ENCODE data around the gene RNF20. TPM values are rescaled to one million over a fixed set of nuclear protein-coding genes. Genes with fewer than 3 reads are reported as not detected.

The RNF20 gene
- total and polyA plus RNA-seq, 2 of the 13 experiments (the other 11 are each of a cell fraction or from before 2014, with no cell fraction given) = 12.7 to 37.6 TPM

DNA sequence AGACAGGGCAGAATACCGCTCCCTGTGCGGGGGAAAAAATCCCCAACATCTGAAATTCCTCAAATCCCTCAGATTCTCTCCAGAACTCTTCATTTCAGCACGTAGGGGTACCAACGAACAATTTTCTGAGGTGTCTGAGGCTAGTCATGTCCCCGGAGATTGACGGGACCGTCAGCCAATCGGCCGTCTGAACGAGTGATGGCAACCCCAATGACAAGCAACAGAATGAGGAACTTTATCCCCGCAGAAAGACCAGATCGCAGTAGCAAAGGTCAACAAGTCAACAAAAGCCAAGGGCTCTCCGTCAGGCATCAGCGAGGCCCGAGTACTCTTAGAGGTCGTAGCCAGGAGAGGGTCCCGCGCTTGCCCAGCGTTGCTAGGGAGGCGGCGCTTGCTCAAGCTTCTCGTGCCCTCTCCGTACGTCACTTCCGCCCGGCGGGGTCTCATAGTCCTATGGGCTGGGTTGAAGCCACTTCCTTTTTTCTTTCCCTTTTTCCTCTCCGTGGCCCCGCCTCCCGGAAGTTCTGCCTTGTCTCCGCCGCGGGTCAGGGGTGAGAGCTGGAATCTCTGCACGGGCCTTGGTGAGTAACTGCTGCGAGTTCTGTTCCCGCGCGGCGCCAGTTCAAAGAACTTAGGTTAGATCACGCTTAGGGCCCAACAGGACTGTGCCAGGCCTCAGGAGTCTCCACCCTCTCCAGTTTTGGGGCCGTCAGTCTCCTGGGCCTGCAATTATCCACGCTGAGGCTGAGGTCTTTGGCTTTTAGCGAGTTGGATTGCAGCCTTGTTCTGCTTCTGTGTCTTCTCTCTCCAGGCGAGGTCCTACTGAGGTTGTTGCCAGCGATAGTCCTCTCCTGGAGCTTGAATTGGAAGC, at the start of gene RNF20 (continued):
- TF ChIP-seq, protein P1, sequence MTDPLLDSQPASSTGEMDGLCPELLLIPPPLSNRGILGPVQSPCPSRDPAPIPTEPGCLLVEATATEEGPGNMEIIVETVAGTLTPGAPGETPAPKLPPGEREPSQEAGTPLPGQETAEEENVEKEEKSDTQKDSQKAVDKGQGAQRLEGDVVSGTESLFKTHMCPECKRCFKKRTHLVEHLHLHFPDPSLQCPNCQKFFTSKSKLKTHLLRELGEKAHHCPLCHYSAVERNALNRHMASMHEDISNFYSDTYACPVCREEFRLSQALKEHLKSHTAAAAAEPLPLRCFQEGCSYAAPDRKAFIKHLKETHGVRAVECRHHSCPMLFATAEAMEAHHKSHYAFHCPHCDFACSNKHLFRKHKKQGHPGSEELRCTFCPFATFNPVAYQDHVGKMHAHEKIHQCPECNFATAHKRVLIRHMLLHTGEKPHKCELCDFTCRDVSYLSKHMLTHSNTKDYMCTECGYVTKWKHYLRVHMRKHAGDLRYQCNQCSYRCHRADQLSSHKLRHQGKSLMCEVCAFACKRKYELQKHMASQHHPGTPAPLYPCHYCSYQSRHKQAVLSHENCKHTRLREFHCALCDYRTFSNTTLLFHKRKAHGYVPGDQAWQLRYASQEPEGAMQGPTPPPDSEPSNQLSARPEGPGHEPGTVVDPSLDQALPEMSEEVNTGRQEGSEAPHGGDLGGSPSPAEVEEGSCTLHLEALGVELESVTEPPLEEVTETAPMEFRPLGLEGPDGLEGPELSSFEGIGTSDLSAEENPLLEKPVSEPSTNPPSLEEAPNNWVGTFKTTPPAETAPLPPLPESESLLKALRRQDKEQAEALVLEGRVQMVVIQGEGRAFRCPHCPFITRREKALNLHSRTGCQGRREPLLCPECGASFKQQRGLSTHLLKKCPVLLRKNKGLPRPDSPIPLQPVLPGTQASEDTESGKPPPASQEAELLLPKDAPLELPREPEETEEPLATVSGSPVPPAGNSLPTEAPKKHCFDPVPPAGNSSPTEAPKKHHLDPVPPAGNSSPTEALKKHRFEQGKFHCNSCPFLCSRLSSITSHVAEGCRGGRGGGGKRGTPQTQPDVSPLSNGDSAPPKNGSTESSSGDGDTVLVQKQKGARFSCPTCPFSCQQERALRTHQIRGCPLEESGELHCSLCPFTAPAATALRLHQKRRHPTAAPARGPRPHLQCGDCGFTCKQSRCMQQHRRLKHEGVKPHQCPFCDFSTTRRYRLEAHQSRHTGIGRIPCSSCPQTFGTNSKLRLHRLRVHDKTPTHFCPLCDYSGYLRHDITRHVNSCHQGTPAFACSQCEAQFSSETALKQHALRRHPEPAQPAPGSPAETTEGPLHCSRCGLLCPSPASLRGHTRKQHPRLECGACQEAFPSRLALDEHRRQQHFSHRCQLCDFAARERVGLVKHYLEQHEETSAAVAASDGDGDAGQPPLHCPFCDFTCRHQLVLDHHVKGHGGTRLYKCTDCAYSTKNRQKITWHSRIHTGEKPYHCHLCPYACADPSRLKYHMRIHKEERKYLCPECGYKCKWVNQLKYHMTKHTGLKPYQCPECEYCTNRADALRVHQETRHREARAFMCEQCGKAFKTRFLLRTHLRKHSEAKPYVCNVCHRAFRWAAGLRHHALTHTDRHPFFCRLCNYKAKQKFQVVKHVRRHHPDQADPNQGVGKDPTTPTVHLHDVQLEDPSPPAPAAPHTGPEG (CRISPR knock-in tag; IDR thresholded peaks at IDR 0.05) = no peak
- TF ChIP-seq PPARG (CRISPR knock-in tag; conservative IDR thresholded peaks at IDR 0.05) (0 out of 2 replicates have a peak, but pooled peaks have one; percentile 15), ZNF292 (CRISPR knock-in tag; IDR thresholded peaks at IDR 0.05; ENCODE audit: borderline replicate concordance, low read depth) (peak; percentile 65; the same call in 1 of the 2 replicates), ZNF44 (CRISPR knock-in tag; IDR thresholded peaks at IDR 0.05) (no peak), TIGD3 (CRISPR knock-in tag; IDR thresholded peaks at IDR 0.05; ENCODE audit: borderline replicate concordance) (no peak), HDAC6 (IDR thresholded peaks at IDR 0.05; ENCODE audit: low read depth, low read length) (no peak), ISL2 (CRISPR knock-in tag; IDR thresholded peaks at IDR 0.05) (no peak), CEBPB (IDR thresholded peaks at IDR 0.05; ENCODE audit: borderline replicate concordance, low read depth, low read length) (peak; percentile 55; the same call in 1 of the 2 replicates), ZNF841 (CRISPR knock-in tag; IDR thresholded peaks at IDR 0.05; ENCODE audit: borderline replicate concordance) (no peak), ISX (CRISPR knock-in tag; conservative IDR thresholded peaks at IDR 0.05) (no peak), REPIN1 (CRISPR knock-in tag; IDR thresholded peaks at IDR 0.05; ENCODE audit: borderline replicate concordance, low read depth) (peak; percentile 89), NFAT5 (CRISPR knock-in tag; IDR thresholded peaks at IDR 0.05) (no peak), SKIL (CRISPR knock-in tag; IDR thresholded peaks at IDR 0.05; ENCODE audit: borderline replicate concordance) (no peak)

All from HepG2 (cell line).